ENCODE results near the gene POLD3.

The POLD3 gene

GRCh38 chr11:74676596-74676995 lies 84.2 kb downstream of the POLD3 start:
- no peak for DNase-seq

- no peak for DNase-seq
Observed at GRCh38 chr11:74677131-74677530, 84.7 kb downstream of the POLD3 start.

- no peak for DNase-seq
Observed at GRCh38 chr11:74678041-74678440, 85.7 kb downstream of the POLD3 start.

- no peak for DNase-seq
Observed at GRCh38 chr11:74678591-74679512, 86.5 kb downstream of the POLD3 start.

- DNase-seq: no peak
Observed at GRCh38 chr11:74679513-74679865, 87.1 kb downstream of the POLD3 start.

GRCh38 chr11:74680035-74680671 lies 87.8 kb downstream of the POLD3 start:
- DNase-seq: peak; percentile 6

- DNase-seq: peak; percentile 7
Observed at GRCh38 chr11:74680703-74681531, 88.5 kb downstream of the POLD3 start.

GRCh38 chr11:74681686-74682651 lies 89.6 kb downstream of the POLD3 start:
- peak; percentile 7 for DNase-seq

GRCh38 chr11:74682731-74683278 lies 90.4 kb downstream of the POLD3 start:
- peak; percentile 7 for DNase-seq

- DNase-seq: no peak
Observed at GRCh38 chr11:74683279-74683871, 91.0 kb downstream of the POLD3 start.

GRCh38 chr11:74683941-74684481 lies 91.6 kb downstream of the POLD3 start:
- no peak for DNase-seq

- DNase-seq: no peak
Observed at GRCh38 chr11:74684661-74685060, 92.3 kb downstream of the POLD3 start.

GRCh38 chr11:74685338-74685737 lies 93.0 kb downstream of the POLD3 start:
- no peak for DNase-seq

- peak; percentile 25 for DNase-seq
Observed at GRCh38 chr11:74685905-74686304, 93.5 kb downstream of the POLD3 start.

- DNase-seq: no peak
Observed at GRCh38 chr11:74686792-74687191, 94.4 kb downstream of the POLD3 start.

- no peak for DNase-seq
Observed at GRCh38 chr11:74687237-74688023, 95.0 kb downstream of the POLD3 start.

- DNase-seq: no peak
Observed at GRCh38 chr11:74689666-74690065, 97.3 kb downstream of the POLD3 start.

- DNase-seq: no peak
Observed at GRCh38 chr11:74691755-74692154, 99.4 kb downstream of the POLD3 start.
